Parathyroid adenoma (tissue), 2 donors: Measurements from ENCODE around the gene PRSS27.
A peak's percentile ranks its signal among the peaks of the same experiment; 100 is the strongest.

Source experiments
- H2AFZ ChIP-seq: fragments of 300-600 bp; sonication (generic); one replicate; pipeline ENCODE4 v1.7.0; 2017; ENCODE audit warnings: antibody characterized with exemption, mild to moderate bottlenecking
- H3K27ac ChIP-seq: fragments of 300-600 bp; sonication (generic); one replicate; pipeline ENCODE4 v1.7.0; 2017
- H3K27me3 ChIP-seq: fragments of 300-600 bp; sonication (generic); one replicate; pipeline ENCODE4 v1.7.0; 2017; ENCODE audit warnings: low read length; ENCODE audit not compliant: control insufficient read depth, insufficient read depth
- H3K36me3 ChIP-seq: fragments of 300-600 bp; sonication (generic); one replicate; pipeline ENCODE4 v1.7.0; 2017; ENCODE audit warnings: low read length; ENCODE audit not compliant: control insufficient read depth, insufficient read depth
- H3K4me1 ChIP-seq: fragments of 300-600 bp; sonication (generic); one replicate; pipeline ENCODE4 v1.7.0; 2017; ENCODE audit warnings: control low read depth
- H3K4me2 ChIP-seq: fragments of 300-600 bp; sonication (generic); one replicate; pipeline ENCODE4 v1.7.0; 2017; ENCODE audit warnings: low read length
- H3K4me3 ChIP-seq: fragments of 300-600 bp; sonication (generic); one replicate; pipeline ENCODE4 v1.7.0; 2017; ENCODE audit warnings: low read depth, low read length
- H3K79me2 ChIP-seq: fragments of 300-600 bp; sonication (generic); one replicate; pipeline ENCODE4 v1.7.0; 2017; ENCODE audit warnings: control low read depth
- H3K9ac ChIP-seq: fragments of 300-600 bp; sonication (generic); one replicate; pipeline ENCODE4 v1.7.0; 2017; ENCODE audit warnings: mild to moderate bottlenecking
- H3K9me3 ChIP-seq: fragments of 300-600 bp; sonication (generic); one replicate; pipeline ENCODE4 v1.7.0; 2017; ENCODE audit warnings: low read length; ENCODE audit not compliant: control insufficient read depth
- TF ChIP-seq, protein P1 (sequence below): fragments of 300-600 bp; sonication (generic); IDR thresholded peaks from one replicate; pipeline ENCODE4 v1.7.0; 2017; ENCODE audit warnings: antibody characterized with exemption, mild to moderate bottlenecking
- donor health status: primary hyperparathyroidism.

PRSS27 gene

DNA sequence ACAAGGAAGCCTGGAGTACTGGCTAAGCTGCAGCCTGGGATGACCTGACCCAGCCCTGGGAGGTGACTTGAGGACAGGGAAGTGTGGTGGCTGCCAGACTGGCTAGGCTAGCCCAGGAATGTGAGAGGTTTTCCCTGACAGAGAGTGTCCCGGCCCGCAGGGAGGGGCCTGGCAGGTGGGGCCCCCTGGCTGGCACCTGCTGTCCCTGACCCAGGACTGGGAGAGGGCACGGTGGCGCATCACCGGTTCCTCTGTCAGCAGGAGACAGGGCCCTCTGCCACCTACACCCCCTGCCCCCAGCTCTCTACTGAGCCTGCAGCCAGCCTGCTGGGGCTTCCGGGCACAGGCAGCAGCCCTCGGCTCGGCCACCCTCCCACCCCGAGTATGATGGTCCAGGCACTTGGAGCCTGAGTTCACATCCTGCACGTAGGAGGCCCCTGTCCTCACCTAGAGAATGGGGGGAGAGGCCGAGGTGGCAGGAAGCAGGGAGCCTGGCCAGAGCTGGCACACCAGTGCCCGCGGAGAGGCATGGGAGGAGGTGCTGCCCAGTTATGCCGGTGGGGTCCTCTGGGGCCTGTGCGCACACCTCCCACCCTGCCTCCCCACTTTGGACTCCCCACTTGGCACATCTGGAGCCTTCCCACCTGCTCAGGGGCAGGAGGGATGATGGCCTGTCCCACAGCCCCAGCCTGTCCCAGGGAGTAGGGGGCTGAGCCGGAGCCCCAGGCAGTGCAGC, 528 bp downstream of the PRSS27 start:
- Histone ChIP-seq H3K4me3 (no peak overlapping the region), H3K9me3 (no peaks in the 10 kb centered on the region), H3K9ac (no peak overlapping the region), H3K4me1 (peaks cover 8% of the 10 kb centered on the region), H2AFZ (peak overlapping the region; percentile 98), H3K27me3 (no peaks in the 10 kb centered on the region), H3K79me2 (no peaks in the 10 kb centered on the region), H3K4me2 (peak overlapping the region; percentile 13), H3K27ac (peak overlapping the region; percentile 87), H3K36me3 (no peaks in the 10 kb centered on the region)
- TF ChIP-seq, protein P1, sequence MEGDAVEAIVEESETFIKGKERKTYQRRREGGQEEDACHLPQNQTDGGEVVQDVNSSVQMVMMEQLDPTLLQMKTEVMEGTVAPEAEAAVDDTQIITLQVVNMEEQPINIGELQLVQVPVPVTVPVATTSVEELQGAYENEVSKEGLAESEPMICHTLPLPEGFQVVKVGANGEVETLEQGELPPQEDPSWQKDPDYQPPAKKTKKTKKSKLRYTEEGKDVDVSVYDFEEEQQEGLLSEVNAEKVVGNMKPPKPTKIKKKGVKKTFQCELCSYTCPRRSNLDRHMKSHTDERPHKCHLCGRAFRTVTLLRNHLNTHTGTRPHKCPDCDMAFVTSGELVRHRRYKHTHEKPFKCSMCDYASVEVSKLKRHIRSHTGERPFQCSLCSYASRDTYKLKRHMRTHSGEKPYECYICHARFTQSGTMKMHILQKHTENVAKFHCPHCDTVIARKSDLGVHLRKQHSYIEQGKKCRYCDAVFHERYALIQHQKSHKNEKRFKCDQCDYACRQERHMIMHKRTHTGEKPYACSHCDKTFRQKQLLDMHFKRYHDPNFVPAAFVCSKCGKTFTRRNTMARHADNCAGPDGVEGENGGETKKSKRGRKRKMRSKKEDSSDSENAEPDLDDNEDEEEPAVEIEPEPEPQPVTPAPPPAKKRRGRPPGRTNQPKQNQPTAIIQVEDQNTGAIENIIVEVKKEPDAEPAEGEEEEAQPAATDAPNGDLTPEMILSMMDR = peak; percentile 16

DNA sequence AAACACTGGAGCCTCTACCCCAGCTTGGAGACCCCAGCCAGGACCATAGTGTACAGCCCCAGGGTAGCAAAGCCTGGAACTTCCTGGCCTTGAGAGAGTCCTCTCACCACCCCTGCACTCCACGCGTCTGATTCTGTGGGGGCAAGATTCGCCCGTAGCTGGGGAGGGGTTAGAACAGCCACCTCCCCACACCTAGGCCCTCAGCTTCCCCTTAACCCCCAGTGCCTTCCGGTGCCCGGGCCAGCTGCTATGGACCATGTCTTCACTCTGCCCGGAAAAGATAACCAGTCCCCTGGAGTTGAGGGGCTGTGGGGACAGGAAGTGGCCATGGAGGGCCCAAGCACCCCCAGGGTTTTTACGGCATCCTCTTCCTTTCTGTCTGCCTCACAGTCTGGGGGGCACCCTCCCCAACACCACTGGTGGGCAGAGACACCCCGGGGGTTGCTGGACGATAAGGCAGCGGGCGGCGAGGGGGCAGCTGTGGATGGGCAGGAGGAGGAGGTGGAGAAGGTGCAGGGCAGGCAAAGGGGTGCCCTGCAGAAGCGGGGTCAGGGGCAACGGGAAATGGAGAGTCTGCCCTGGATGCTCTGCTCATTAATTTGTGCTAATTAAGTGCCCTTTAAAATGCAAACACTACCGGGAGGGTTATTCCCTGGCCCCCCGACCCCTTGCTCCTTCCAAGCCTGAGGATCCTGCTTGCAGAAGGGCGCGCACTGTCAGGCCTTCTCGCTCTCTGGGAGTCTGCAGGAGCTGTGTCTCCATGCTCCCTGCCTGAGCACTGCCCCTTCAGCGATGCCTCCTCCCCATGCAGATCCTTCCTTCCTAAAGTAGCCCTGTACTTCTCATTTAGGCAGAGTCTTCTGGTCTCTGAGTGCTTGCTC, 2.4 kb downstream of the PRSS27 start:
- TF ChIP-seq, protein P1 = no peak
- no peaks in the 10 kb centered on the region for H3K27me3 ChIP-seq

GRCh38 chr16:2716948-2717347, 3.1 kb downstream of the PRSS27 start:
- H3K27ac ChIP-seq = no peak overlapping the region
- no peak overlapping the region for H3K4me2 ChIP-seq
- H3K27me3 ChIP-seq = no peaks in the 10 kb centered on the region
- H3K4me1 ChIP-seq = peaks cover 8% of the 10 kb centered on the region
- no peaks in the 10 kb centered on the region for H3K9me3 ChIP-seq
- H2AFZ ChIP-seq = no peak overlapping the region
- H3K79me2 ChIP-seq = no peaks in the 10 kb centered on the region
- no peak overlapping the region for H3K9ac ChIP-seq
- no peaks in the 10 kb centered on the region for H3K36me3 ChIP-seq
- TF ChIP-seq, protein P1 = no peak
- no peak overlapping the region for H3K4me3 ChIP-seq

More for the DNA sequence above, 2.4 kb downstream of the PRSS27 start:
- Histone ChIP-seq H3K36me3 (no peaks in the 10 kb centered on the region), H3K9me3 (no peaks in the 10 kb centered on the region), H3K9ac (no peak overlapping the region), H3K4me3 (no peak overlapping the region), H3K4me2 (no peak overlapping the region), H2AFZ (no peak overlapping the region), H3K27ac (no peak overlapping the region), H3K79me2 (no peaks in the 10 kb centered on the region), H3K4me1 (peaks cover 8% of the 10 kb centered on the region)

DNA sequence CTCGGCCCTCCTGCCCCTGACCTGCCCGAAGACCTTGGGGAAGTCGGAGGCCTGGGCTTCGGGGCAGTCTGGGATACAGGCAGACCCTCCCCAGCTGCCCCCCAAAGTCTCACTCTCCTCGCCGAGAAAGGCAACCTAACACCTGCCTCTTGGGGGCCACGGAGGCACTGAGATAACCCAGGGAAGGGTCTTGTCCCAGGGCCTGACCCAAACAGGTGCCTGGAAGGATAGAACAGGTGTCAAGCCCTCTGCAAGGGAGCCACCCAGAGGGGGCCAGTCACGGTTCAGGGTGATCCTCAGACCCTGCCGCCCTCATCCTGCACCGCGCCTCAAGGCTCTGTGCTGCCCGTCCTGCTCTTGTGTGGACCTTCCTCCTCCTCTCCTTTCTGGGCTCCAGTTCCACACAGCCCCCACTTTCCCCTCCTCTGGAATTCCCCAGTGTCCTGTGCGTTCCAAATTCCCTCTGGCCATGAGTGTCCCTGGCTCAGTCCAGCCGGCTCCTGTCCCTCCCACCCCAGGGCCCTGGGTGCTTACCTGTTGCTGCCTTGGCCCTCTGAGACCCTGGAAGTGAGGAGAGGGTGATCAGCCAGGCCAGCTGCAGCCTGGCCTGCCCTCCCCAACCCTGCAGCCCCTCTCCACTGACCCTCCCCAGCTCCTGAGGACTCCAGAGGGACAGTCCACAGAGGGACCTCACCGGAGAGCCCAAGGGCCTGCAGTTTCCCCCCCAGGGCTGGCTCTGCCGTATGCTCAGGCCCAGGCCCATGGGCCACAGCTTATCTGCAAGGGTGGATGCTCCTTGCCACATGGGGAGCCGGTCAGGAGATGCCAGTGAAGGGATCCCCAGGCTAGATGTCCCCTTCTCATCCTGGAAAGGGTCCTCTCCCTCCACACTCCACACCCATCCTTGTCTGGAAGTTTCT, 3.8 kb downstream of the PRSS27 start:
- no peaks in the 10 kb centered on the region for H3K9me3 ChIP-seq
- no peak overlapping the region for H3K9ac ChIP-seq
- H3K4me2 ChIP-seq = no peak overlapping the region
- TF ChIP-seq, protein P1 = no peak
- no peaks in the 10 kb centered on the region for H3K27me3 ChIP-seq
- no peaks in the 10 kb centered on the region for H3K79me2 ChIP-seq
- no peak overlapping the region for H3K27ac ChIP-seq
- no peaks in the 10 kb centered on the region for H3K36me3 ChIP-seq
- H3K4me1 ChIP-seq = peaks cover 8% of the 10 kb centered on the region
- H3K4me3 ChIP-seq = no peak overlapping the region
- peak overlapping the region; percentile 56 for H2AFZ ChIP-seq
